Activated CD4-positive, alpha-beta T cell treated with anti-CD3 and anti-CD28 coated beads, Interleukin-2, amount 10 ng/mL, durations not matched to agents 7 days and 5 days (primary cell): ENCODE results near the gene SLX9. TPM values are rescaled to one million over a fixed set of nuclear protein-coding genes. Genes with fewer than 3 reads are reported as not detected.

Experiments
- CTCF ChIA-PET: fragments of 350-600 bp; sonication (Branson Sonifier 250); formaldehyde crosslinking; loops from one replicate; lab custom pipeline; 2021; ENCODE audit warnings: antibody characterized with exemption; lab: Charles Lee
- POLR2A ChIA-PET: fragments of 350-600 bp; sonication (Branson Sonifier 250); formaldehyde crosslinking; loops from one replicate; lab custom pipeline; 2021; ENCODE audit warnings: antibody characterized with exemption; lab: Charles Lee
- DNase-seq: peaks from one replicate; pipeline ENCODE4 v3.0.0-alpha.2; 2020
- H3K27ac Mint-ChIP-seq: one replicate; pipeline ENCODE4 v1.8.0; 2021; ENCODE audit warnings: mild to moderate bottlenecking, moderate library complexity, mixed read lengths
- H3K27me3 Mint-ChIP-seq: one replicate; pipeline ENCODE4 v1.8.0; 2021; ENCODE audit warnings: mixed read lengths
- H3K36me3 Mint-ChIP-seq: one replicate; pipeline ENCODE4 v1.8.0; 2021; ENCODE audit warnings: low read depth, mixed read lengths
- H3K4me1 Mint-ChIP-seq: one replicate; pipeline ENCODE4 v1.8.0; 2021; ENCODE audit warnings: mixed read lengths
- H3K4me3 Mint-ChIP-seq: one replicate; pipeline ENCODE4 v1.8.0; 2021; ENCODE audit warnings: mild to moderate bottlenecking, moderate library complexity, mixed read lengths
- H3K9me3 Mint-ChIP-seq: one replicate; pipeline ENCODE4 v1.8.0; 2021; ENCODE audit warnings: mixed read lengths
- total RNA-seq, 2 experiments: library from RNA; stranded (reverse); gene quantifications; one replicate each; pipeline ENCODE4 v1.2.3, GENCODE V29; 2021

SLX9 gene
- total RNA-seq, 2 experiments from 2014 or later, result 32.7 to 39.8 TPM

DNA sequence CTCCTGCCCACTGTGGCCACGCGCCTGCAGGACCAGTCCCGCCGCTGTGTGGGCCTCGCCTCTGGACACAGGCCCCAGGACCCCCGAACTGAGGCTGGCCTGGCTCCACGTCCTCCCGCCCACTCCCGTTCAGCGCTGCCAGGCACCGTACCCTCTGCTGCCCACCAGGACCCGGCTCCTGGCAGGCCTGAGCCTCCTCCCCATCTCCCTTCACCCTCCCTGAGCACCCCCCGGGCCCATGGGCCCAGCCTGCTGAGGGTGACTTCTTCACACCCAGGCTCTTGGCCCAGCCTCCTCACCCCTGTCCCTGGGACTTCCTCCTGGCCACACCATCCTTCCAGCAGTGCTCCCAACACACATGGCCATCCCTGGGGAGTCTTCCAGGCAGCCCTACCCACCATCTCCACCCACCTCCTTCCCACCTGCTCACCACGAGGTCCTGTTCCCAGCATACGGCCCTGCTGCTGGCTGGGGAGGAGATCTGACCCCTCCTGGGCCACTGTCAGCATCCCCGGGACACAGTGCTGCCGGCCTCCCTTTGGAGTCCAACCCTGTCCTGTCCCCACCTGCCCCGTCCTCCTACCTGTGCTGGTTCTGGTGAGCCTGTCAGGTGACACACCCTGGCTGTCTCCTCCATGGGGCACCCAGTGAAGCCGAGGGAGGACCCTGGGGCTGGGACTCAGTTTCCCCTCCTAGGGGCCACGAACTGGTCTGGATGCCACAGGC is 53.7 kb downstream of the SLX9 start:
- no peaks in the 10 kb centered on the region for H3K36me3 Mint-ChIP-seq
- no peak for DNase-seq
- ChIA-PET POLR2A (no interaction called here), CTCF (no interaction called here)
- no peaks in the 10 kb centered on the region for H3K27me3 Mint-ChIP-seq
- H3K27ac Mint-ChIP-seq, result no peak overlapping the region
- H3K4me3 Mint-ChIP-seq, result no peak overlapping the region
- no peaks in the 10 kb centered on the region for H3K9me3 Mint-ChIP-seq
- H3K4me1 Mint-ChIP-seq, result no peaks in the 10 kb centered on the region

DNA sequence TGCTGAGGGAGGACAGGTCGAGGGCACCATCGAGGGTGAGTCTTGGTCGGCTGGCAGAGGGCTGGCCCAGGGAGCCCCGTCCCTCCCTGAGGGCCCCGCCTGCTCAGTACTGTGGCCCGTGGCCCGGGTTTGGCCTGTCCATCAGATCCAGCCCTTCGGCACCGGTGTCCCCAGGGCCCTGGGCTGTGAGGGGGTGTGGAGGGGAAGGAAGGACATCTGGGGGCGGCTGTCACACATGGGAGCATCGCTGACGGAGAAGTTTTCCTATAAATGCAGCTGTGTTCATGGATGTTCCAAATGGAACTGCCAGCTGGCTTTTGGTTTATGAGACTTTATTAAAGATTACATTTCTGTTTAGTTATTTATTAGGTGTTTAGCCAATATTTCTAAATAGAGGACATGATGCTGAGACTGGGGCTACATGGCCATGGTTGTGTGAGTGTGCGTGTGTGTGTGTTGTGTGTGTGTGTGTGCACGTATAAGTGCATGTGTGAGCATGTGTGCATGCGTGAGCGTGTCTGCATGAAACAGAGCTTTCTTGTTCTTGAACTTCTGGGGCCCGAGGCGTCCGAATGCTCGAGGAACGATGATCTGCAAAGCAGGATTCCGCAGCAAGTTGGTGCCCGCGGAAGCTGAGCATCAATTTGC is 54.3 kb downstream of the SLX9 start:
- H3K27ac Mint-ChIP-seq, result no peak overlapping the region
- DNase-seq, result no peak
- H3K4me3 Mint-ChIP-seq, result no peak overlapping the region
- H3K36me3 Mint-ChIP-seq, result no peaks in the 10 kb centered on the region
- POLR2A ChIA-PET, result no interaction called here
- H3K27me3 Mint-ChIP-seq, result no peaks in the 10 kb centered on the region
- H3K9me3 Mint-ChIP-seq, result no peaks in the 10 kb centered on the region
- CTCF ChIA-PET, result no interaction called here
- H3K4me1 Mint-ChIP-seq, result no peaks in the 10 kb centered on the region

DNA sequence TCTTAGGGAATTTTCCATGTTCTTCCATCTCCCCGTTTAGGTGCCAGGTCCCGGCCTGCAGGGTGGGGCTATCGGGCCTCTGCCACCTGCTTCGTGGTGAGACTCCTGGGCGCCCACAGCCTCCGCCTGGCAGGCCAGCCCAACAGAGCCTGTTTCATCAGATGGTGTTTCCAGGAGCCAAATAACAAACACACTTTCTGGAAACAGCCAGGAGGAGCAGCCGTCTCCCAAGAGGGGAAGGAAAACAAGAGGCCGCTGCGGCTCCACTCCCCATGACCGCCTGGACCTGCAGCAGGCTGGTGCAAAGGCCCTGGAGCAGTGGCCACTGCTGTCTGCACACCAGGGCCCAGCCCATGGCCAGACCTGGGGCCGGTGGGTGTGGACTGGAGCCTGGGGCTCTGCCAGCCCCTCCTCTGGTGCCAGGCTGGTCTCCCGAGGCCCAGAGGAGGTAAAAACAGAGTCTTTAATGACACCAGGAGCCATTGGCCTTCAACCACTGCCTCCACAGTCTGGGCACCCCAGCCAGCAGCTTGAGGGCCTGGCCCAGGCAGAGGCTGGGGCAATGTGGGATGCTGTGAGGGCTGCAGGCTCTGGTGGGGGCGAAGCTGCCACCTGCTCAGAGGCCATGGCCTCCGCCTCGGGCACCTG is 55.0 kb downstream of the SLX9 start:
- CTCF ChIA-PET, result no interaction called here
- no peak for DNase-seq
- POLR2A ChIA-PET, result no interaction called here

DNA sequence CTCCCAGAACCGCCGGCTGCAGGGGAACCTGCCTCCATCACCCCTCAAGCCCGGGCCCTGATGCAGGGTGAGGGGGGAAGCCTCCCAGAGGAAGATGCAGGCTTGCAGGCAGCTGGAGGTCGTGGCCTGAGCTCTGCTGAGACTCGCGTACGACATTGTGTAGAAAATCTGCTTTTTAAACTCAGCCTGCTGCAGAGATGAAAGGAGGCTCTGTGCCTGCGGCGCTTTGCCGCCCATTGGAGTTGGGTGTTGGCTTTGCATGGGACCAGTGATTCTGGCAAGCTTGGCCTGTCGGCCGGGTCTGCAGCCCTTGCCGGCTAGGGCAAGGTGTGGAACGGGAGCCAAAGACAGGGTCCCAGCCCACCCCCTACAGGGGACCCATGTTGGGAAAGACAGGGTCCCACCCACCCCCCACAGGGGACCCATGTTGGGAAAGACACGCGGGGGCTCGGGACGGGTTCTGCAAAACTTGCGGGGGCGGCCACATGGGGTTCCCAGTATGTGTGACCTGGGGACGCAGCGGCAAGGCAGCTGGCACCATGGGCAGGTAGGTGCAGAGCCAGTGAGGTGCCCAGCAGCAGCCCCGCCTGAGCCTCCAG is 55.6 kb downstream of the SLX9 start:
- CTCF ChIA-PET, result interaction anchor here (0.6 kb wide), 1 partner anchor 380 kb away, joined by 4 read pairs; no protein-coding TSS in a partner anchor
- Mint-ChIP-seq H3K36me3 (no peaks in the 10 kb centered on the region), H3K4me3 (no peak overlapping the region), H3K9me3 (no peaks in the 10 kb centered on the region), H3K27me3 (no peaks in the 10 kb centered on the region), H3K4me1 (no peaks in the 10 kb centered on the region), H3K27ac (no peak overlapping the region)
- no peak for DNase-seq
- POLR2A ChIA-PET, result no interaction called here

More for the DNA sequence above, 55.0 kb downstream of the SLX9 start:
- Mint-ChIP-seq H3K4me3 (no peak overlapping the region), H3K4me1 (no peaks in the 10 kb centered on the region), H3K27ac (no peak overlapping the region), H3K9me3 (no peaks in the 10 kb centered on the region), H3K36me3 (no peaks in the 10 kb centered on the region), H3K27me3 (no peaks in the 10 kb centered on the region)

DNA sequence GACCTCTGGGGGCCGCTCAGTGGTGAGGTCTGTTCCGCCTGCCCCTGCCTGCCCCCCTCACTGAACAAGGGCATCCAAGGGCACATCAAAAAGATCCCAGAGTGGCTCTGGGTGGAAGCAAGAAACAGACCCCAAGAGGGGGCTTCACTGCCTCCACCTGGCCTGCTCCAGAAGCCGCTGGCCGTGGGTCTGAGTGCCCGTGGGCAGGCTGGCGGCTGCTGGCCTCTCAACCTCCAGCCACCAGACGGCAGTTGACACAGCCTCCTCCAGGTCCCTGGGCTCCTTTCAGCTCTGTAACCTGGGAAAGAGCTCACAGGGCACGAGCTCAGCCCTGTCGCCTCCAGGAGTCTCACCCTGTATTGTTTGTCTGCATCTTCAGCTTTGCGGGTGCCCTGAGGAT is 56.3 kb downstream of the SLX9 start:
- ChIA-PET CTCF (no interaction called here), POLR2A (no interaction called here)
- Mint-ChIP-seq H3K9me3 (no peaks in the 10 kb centered on the region), H3K4me1 (no peaks in the 10 kb centered on the region), H3K27ac (no peak overlapping the region), H3K27me3 (no peaks in the 10 kb centered on the region), H3K4me3 (no peak overlapping the region), H3K36me3 (no peaks in the 10 kb centered on the region)
- no peak for DNase-seq

DNA sequence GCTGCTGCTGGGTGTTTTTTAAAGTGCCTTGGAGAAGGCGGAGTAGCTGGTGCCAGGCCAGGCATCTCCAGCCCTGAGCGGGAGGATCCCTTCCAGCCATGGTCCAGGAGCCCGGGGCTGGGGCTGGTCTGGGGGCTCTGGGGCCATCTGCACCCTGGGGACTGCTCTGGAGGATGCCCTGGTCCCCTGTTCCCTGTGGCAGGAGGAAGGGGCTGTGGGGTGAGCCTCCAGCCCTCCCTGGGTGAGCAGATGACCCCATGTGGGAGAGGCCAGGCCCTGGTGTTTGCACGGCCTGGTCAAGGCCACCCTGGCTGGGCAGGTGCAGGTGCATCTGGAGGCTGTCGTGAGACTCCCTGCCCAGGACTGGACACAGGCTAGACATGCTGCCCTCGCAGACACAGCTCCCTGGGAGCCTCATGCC is 56.7 kb downstream of the SLX9 start:
- Mint-ChIP-seq H3K36me3 (no peaks in the 10 kb centered on the region), H3K27me3 (no peaks in the 10 kb centered on the region), H3K9me3 (no peaks in the 10 kb centered on the region), H3K27ac (no peak overlapping the region), H3K4me3 (no peak overlapping the region), H3K4me1 (no peaks in the 10 kb centered on the region)
- ChIA-PET CTCF (no interaction called here), POLR2A (no interaction called here)
- no peak for DNase-seq

DNA sequence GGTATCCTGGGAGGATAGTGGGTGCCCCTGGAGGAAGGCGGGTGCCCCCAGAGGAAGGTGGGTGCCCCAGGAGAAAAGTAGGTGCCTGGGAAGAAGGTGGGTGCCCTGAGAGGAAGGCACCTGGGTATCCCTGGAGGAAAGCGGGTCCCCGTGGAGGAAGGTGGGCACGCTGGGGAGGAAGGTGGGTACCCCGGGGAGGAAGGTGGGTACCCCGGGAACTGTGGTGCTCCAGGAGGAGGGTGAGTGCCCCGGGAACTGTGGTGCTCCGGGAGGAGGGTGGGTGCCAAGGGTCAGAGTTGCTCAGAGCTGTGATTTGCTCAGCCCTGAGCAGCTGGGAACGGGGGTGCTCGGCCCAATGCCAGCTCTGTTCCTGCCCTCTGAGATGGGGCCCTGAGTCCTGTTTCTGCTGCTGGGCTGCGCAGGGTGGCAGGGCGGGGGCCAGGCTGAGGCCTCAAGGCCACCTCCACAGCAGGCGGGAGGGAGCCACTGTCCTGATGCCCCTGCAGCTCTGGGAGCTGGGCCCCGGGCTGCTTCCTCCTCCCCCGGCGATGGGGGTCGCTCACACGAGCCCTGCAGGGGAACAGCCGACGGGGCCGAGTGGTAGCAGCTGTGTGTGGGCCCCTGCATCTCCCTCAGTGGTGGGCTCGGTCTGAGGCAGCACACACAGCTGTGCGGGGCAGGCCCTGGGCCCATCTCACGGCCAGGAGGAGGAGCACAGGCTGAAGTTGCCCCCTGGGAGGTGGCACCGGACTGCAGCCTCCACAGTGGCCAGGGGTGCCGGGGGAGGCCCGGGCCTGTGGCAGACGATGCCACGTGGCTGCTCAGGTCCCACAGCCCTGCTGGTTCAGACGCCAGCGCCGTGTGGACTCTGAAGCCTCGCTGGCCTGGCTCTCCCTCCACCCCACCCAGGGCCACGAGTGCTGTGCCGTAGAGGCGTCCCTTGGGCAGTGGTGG is 57.4 kb downstream of the SLX9 start:
- H3K4me3 Mint-ChIP-seq, result no peak overlapping the region
- H3K9me3 Mint-ChIP-seq, result no peaks in the 10 kb centered on the region
- CTCF ChIA-PET, result interaction anchor here (0.8 kb wide), 1 partner anchor 79 kb away, joined by 3 read pairs; no protein-coding TSS in a partner anchor
- H3K36me3 Mint-ChIP-seq, result no peaks in the 10 kb centered on the region
- POLR2A ChIA-PET, result no interaction called here
- H3K27me3 Mint-ChIP-seq, result no peaks in the 10 kb centered on the region
- H3K4me1 Mint-ChIP-seq, result no peaks in the 10 kb centered on the region
- H3K27ac Mint-ChIP-seq, result no peak overlapping the region
- no peak for DNase-seq

DNA sequence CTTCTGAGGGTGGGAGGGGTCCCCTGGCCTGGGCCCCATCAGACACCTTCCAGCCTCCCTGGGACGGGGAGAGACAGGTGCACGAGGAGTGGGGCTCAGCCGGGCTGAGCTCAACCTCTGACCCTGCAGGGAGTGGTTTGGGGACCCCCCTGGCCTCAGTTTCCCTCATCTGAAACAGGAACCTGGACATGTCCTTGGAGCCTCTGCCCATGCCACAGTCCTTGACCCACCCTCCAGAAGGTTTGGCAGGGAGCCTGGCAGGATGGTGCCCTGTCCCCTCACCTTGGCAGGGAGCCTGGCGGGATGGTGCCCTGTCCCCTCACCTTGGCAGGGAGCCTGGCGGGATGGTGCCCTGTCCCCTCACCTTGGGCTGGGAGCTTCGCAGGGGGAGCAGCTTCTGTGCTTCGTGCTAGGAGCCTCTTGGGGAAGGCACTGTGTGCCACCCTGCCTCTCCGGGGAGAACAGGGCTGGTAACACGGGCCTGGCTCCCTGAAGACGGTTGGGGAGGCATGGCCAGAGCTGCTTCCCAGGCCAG is 58.3 kb downstream of the SLX9 start:
- DNase-seq, result no peak
- Mint-ChIP-seq H3K4me3 (no peak overlapping the region), H3K27ac (no peak overlapping the region), H3K27me3 (no peaks in the 10 kb centered on the region), H3K36me3 (no peaks in the 10 kb centered on the region), H3K4me1 (no peaks in the 10 kb centered on the region), H3K9me3 (no peaks in the 10 kb centered on the region)
- CTCF ChIA-PET, result interaction anchor here (0.8 kb wide), 1 partner anchor 78 kb away, joined by 3 read pairs; no protein-coding TSS in a partner anchor
- POLR2A ChIA-PET, result no interaction called here

DNA sequence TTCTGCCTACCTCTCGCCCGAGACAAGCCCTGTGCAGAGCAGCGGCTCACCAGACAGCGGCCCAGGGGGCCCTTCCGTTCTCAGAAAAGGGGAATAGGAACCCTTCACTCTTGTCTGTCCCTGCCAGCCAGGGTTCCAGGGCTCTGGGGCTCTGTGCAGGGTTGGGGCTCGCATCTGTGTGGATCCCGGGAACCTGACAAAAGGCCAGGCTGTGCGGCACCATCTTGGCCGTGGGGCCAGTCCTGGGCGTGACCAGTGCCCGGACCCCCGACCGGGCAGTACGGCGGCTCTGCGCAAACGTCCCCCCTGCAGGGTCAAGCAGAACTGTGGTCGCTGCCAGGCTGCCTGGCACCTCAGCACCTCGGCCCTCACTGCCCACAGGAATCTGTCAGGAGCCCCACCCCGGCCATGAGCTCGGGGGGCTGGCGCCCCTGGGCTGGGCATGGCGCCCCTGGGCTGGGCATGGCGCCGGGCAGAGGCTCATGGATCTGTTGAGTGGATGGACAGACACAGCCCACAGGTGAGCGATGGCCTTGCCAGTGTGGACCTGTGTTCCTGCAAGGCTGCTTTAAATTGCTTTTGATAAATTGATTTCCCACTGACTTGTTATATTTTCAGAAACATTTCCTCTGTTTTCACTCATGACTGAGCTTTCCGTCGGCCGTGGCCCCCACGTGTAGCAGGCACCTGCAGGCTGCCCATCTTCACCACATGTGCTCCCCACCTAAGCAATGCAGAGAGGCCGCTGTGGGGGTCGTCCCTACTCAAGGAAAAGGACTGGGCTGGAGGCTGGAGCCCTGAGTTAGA is 59.0 kb downstream of the SLX9 start:
- H3K27ac Mint-ChIP-seq, result peak overlapping the region; percentile 36

DNA sequence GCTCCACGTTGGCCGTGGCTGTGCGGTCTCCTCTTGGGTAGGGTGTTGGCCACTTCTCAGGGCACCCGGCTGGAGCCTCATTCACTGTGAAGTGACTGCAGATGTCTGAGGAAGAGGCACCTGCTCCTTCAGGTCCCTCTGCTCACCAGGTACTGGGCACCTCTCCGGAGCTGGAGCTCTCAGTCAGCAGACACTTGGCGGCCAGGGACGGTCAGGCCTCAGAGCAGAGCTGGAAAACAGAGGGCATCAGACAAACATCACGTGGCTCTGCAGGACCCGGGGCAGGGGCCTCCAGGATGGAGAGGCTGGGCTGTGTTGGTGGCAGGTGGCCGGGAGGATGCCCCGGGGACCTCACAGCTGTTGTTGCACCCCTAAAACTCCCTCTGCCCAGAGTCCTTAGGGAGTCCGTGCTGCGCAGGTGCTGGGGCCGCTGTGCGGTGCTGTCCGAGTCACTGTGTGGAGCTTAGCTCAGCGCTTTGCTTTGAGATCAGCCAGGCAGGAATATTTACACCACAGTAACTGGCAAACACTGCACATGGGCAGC is 59.7 kb downstream of the SLX9 start:
- H3K4me1 Mint-ChIP-seq, result no peaks in the 10 kb centered on the region
- no peak overlapping the region for H3K4me3 Mint-ChIP-seq
- ChIA-PET POLR2A (no interaction called here), CTCF (interaction anchor here (0.8 kb wide), 1 partner anchor 55 kb away, joined by 3 read pairs; no protein-coding TSS in a partner anchor)
- H3K27me3 Mint-ChIP-seq, result no peaks in the 10 kb centered on the region
- no peaks in the 10 kb centered on the region for H3K36me3 Mint-ChIP-seq
- no peak for DNase-seq
- no peak overlapping the region for H3K27ac Mint-ChIP-seq
- no peaks in the 10 kb centered on the region for H3K9me3 Mint-ChIP-seq

More for the DNA sequence above, 59.0 kb downstream of the SLX9 start:
- no peaks in the 10 kb centered on the region for H3K9me3 Mint-ChIP-seq
- no peaks in the 10 kb centered on the region for H3K4me1 Mint-ChIP-seq
- ChIA-PET POLR2A (no interaction called here), CTCF (interaction anchor here (0.8 kb wide), 2 partner anchors 56 to 77 kb away, joined by 3 read pairs; no protein-coding TSS in a partner anchor)
- no peaks in the 10 kb centered on the region for H3K36me3 Mint-ChIP-seq
- DNase-seq, result no peak
- no peak overlapping the region for H3K4me3 Mint-ChIP-seq
- H3K27me3 Mint-ChIP-seq, result no peaks in the 10 kb centered on the region

DNA sequence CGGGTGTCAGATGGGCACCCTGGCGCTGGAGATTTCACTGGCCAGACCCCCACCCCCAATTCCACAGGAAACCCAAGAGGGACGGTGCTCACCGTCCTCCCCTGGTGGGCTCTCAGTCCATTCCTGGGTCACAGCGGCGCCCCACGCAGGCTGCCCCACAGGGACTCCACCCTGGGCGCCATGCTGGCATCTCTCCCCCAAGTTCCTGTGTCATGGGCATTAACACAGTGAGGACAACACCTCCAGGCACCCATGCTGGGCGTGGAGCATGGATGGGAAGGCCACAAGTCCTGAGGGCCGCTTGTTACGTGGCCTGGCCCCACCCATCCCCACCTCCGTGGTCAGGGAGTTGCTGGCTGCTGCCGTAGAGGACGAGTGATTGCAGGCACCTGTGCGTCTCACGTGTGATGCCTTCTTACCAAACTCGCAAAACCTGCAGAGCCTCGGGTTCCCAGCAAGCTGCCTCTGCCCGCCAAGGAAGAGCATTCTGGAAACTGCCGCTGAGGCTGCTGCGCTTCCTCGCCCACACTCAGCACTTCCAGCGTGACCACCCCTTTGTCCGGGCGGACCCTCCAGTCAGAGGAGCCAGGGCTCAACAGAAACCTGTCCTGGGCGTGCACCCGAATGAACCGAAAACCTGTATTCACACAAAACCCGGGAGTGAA is 60.3 kb downstream of the SLX9 start:
- POLR2A ChIA-PET, result no interaction called here
- H3K9me3 Mint-ChIP-seq, result no peaks in the 10 kb centered on the region
- CTCF ChIA-PET, result no interaction called here
- H3K36me3 Mint-ChIP-seq, result no peaks in the 10 kb centered on the region
- DNase-seq, result no peak
- H3K4me1 Mint-ChIP-seq, result no peaks in the 10 kb centered on the region
- no peak overlapping the region for H3K4me3 Mint-ChIP-seq
- H3K27me3 Mint-ChIP-seq, result no peaks in the 10 kb centered on the region
- no peak overlapping the region for H3K27ac Mint-ChIP-seq
